GM12892 (cell line): Measurements from ENCODE around the gene KCNG2.

ENCODE experiments used
- POLR2A ChIP-seq: IDR thresholded peaks from 2 replicates; pipeline ENCODE4 v1.6.1; 2011; ENCODE audit warnings: low read depth, low read length, control low read depth
- POLR2AphosphoS5 ChIP-seq: IDR thresholded peaks from 2 replicates; pipeline ENCODE4 v1.6.1; 2011; ENCODE audit warnings: low read depth, low read length, control low read depth

DNA sequence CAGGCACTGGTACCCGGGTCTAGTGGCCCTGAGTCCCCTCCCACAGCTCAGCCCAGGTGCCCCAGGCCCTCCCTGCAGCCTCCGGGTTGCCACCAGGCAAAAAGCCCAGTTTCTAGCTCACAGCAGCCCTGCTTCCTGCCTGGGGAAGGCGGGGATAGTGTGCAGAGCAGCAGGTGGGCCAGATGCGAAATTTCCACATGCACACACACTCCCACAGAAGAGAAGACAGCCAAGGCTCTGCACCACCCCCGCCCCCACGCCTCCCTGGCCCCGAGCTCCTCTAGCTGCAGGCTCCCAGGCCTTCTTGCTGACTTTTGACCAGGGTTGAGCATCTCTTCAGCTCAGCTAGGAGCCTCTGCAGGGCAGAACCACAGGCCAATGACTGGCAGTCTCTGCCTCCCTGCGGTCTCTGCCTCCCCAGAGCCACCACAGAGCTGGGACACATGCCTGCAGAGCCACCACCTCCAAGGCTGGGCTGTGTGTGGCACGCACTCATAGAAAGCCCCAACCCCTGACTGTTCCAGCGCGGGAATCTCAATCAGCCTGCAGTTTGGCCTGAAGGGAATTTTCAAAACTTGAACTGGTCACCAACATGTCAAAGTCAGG lies 146.5 kb downstream of the KCNG2 start:
- no peak for TF ChIP-seq POLR2AphosphoS5
- no peak for TF ChIP-seq POLR2A
